HG02973 (cell line): ENCODE results near the gene ATF6.
"Not testable (repeated sequence)": the region's sequence is repeated elsewhere in the genome, so short reads cannot be mapped to it uniquely, and the experiment has no call there.

Experiments
- ATAC-seq: cut with Tn5 transposase; IDR thresholded peaks from one replicate; pipeline ENCODE4 v1.9.1; 2021; ENCODE audit warnings: moderate library complexity; ENCODE audit not compliant: unreplicated experiment

The ATF6 gene

GRCh38 chr1:161731981-161732718, 34.0 kb upstream of the ATF6 start:
- no peak for ATAC-seq

- ATAC-seq, result no peak
These were observed 32.6 kb upstream of the ATF6 start for GRCh38 chr1:161733526-161733925.

GRCh38 chr1:161735837-161736236, 30.3 kb upstream of the ATF6 start:
- ATAC-seq, result no peak

- no peak for ATAC-seq
These were observed 29.7 kb upstream of the ATF6 start for GRCh38 chr1:161736335-161736969.

GRCh38 chr1:161737625-161738024, 28.5 kb upstream of the ATF6 start:
- ATAC-seq, result no peak

GRCh38 chr1:161738627-161739287, 27.4 kb upstream of the ATF6 start:
- peak; percentile 56 for ATAC-seq

- no peak for ATAC-seq
These were observed 26.1 kb upstream of the ATF6 start for GRCh38 chr1:161739865-161740566.

GRCh38 chr1:161740921-161741320, 25.2 kb upstream of the ATF6 start:
- ATAC-seq, result no peak

- no peak for ATAC-seq
These were observed 22.9 kb upstream of the ATF6 start for GRCh38 chr1:161743231-161743630.

GRCh38 chr1:161747801-161748200, 18.3 kb upstream of the ATF6 start:
- no peak for ATAC-seq

GRCh38 chr1:161749509-161750407, 16.4 kb upstream of the ATF6 start, which contains the start of gene DUSP12:
TSS of gene DUSP12 (plus strand) at chr1:161749786. CDS start at chr1:161749802, 16 bp downstream.
- peak; percentile 87 for ATAC-seq

- ATAC-seq, result no peak
These were observed 2.5 kb upstream of the ATF6 start for GRCh38 chr1:161763522-161764098.

- ATAC-seq, result no peak
These were observed 2.3 kb downstream of the ATF6 start for GRCh38 chr1:161768461-161768860.

- ATAC-seq, result no peak
These were observed 3.0 kb downstream of the ATF6 start for GRCh38 chr1:161768986-161769672.

- not testable (repeated sequence) for ATAC-seq
These were observed 3.5 kb downstream of the ATF6 start for GRCh38 chr1:161769673-161770045.

- no peak for ATAC-seq
These were observed 4.1 kb downstream of the ATF6 start for GRCh38 chr1:161770250-161770649.

GRCh38 chr1:161771161-161771560, 5.0 kb downstream of the ATF6 start:
- no peak for ATAC-seq

GRCh38 chr1:161771973-161772372, 5.9 kb downstream of the ATF6 start:
- no peak for ATAC-seq

GRCh38 chr1:161772397-161772796, 6.3 kb downstream of the ATF6 start:
- ATAC-seq, result no peak
